HG03045 (cell line): ENCODE data around the gene NOL4L.

Experiments
- ATAC-seq: cut with Tn5 transposase; IDR thresholded peaks from one replicate; pipeline ENCODE4 v1.9.1; 2021; ENCODE audit warnings: mild to moderate bottlenecking, moderate library complexity; ENCODE audit not compliant: unreplicated experiment

The NOL4L gene

GRCh38 chr20:32563311-32564272 is 21.5 kb downstream of the NOL4L start:
- ATAC-seq, result no peak

DNA sequence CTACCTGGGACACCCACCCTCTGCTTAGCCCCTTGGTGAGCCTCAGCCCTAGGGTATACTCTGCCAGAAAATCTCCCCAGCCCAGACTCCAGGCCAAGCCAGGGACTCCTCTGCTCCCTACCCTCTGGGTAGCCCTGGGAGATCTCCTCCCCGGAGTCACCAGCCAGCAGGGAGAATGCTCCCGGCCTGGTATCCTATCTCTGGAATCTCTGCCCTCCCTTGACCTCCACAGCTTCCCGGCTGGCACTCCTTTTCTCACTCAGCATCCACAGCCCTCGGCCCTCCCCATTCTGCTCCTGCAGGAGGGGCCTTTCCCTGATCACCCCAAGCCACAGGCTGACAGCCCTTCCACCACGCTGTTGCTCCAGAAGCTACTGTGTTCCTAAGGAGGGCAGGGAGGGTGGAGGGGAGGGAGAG is 22.6 kb downstream of the NOL4L start:
- ATAC-seq, result no peak

- ATAC-seq, result no peak
Observed at GRCh38 chr20:32560989-32561830, 23.9 kb downstream of the NOL4L start.

DNA sequence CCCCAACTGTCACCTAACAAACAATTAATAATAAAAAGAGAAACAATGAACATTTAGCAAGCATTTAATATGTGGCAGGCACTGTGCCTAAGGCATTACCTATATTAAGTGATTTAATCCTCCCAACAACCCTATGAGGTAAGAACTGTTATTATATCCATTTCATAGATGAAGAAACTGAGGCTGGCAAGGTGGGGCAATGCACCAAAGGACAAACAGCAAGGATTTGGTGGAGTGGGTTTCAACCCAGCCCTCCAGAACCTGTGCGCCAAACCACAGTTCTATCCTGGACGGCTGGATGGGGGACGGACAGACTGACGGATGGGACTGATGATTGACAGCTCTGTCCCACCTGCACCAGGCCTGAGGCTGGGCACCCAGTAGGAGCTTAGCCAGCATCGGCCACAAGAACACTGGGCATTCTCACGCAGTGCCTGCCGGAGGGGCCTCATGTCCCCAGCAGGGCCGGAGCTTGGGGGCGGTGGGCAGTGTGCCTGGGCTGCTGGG is 24.6 kb downstream of the NOL4L start:
- no peak for ATAC-seq

DNA sequence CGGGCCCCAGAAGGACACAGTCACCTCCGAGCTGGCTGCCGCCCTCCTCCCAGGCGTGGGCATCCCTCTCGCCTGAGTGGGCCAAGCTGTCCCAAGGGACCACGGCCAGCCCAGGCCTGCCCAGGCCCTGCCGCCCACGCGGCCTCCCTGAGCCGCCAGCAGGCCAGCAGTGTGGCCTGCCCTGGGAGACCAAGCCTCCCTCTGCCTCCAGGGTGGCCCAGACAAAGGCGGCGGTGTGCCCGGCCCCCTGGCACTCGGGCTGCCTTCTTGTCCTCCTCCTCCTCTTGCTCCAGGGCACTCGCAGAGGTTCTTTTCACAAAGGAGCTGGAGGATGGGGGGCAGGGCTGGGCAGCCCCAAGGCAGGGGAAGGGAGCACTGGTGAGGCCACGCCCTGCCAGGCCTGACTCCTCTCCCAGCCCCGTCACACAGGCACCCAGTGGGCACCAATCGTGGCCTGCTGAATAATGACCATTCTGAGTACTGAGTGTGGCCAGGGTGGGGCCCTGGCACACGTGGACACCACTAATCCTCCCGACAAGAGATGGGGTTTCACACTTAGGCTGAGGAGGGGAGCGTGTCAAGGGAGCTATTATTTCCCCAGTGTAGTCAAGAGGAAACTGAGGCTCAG is 25.3 kb downstream of the NOL4L start:
- ATAC-seq, result no peak

- ATAC-seq, result no peak
Observed at GRCh38 chr20:32559205-32559752, 25.9 kb downstream of the NOL4L start.

DNA sequence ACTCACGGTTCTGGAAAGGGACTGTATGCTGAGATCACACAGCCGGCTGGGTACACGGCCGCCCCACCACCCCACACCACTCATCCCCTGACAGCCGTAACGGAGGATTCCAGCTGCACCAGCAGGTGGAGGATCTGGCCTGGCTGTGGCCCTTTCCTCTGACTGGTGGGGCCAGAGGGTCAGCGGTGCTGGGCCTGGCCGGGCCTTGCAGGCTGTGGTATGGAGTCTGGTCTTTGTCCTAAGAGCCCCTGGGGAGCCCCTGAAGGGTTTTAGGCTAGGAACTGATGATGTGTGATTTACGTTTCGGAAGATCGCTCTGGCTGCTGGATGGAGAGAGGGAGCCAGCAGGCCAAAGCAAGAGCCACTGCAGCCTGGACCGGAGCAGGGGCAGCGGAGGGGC is 26.6 kb downstream of the NOL4L start:
- no peak for ATAC-seq

GRCh38 chr20:32557319-32557718 is 27.8 kb downstream of the NOL4L start:
- ATAC-seq, result no peak

- no peak for ATAC-seq
Observed at GRCh38 chr20:32556312-32557184, 28.6 kb downstream of the NOL4L start.

- ATAC-seq, result no peak
Observed at GRCh38 chr20:32555584-32555983, 29.5 kb downstream of the NOL4L start.

GRCh38 chr20:32554965-32555289 is 30.2 kb downstream of the NOL4L start:
- no peak for ATAC-seq

DNA sequence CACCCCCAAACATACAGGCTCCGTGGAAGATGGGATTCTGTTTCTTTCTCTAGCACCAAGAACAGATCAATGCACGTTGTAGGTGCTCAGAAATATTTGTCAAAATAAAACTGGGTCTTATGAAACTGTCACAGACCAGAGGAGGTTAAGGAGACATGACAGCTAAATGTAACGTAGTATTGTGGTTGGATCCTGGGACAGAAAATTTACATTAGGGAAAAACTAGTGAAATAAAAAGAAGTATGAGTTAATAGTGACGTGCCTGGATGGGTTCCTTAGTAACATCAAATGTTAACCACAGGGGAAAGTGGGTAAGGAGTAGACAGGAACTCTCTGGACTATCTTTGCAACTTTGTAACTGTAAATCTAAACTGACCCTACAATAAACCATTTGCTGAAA is 31.5 kb downstream of the NOL4L start:
- ATAC-seq, result no peak

DNA sequence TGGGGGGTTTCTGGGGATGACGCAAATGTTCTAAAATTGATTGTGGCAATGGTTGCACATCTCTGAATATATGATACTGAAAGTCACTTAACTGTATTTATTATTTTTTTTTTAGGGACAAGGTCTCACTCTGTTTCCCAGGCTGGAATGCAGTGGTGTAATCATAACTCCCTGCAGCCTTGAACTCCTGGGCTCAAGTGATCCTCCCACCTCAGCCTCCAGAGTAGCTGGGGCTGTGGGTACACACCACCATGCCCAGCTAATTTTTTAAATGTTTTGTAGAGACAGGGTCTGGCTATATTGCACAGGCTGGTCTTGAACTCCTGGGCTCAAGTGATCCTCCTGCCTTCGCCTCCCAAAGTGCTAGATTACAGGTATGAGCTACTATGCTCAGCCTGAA is 33.4 kb downstream of the NOL4L start:
- ATAC-seq, result no peak

DNA sequence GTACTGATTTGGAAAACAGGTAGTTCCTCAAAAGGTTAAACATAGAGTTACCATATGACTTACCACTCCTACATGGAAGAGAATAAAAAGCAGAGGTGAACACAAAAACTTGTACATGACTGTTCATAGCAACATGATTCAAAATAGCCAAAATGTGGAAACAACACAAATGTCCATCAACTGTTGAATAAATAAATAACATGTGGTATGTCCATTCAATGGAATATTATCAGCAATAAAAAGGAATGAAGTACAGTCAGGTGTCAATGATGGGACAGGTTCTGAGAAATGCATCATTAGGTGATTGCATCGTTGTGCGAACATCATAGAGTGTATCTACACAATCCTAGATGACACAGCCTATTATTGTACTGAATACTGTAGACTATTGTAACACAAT is 35.3 kb downstream of the NOL4L start:
- ATAC-seq, result no peak

- no peak for ATAC-seq
Observed at GRCh38 chr20:32547753-32548034, 37.4 kb downstream of the NOL4L start.

- ATAC-seq, result no peak
Observed at GRCh38 chr20:32546918-32547752, 38.0 kb downstream of the NOL4L start.

DNA sequence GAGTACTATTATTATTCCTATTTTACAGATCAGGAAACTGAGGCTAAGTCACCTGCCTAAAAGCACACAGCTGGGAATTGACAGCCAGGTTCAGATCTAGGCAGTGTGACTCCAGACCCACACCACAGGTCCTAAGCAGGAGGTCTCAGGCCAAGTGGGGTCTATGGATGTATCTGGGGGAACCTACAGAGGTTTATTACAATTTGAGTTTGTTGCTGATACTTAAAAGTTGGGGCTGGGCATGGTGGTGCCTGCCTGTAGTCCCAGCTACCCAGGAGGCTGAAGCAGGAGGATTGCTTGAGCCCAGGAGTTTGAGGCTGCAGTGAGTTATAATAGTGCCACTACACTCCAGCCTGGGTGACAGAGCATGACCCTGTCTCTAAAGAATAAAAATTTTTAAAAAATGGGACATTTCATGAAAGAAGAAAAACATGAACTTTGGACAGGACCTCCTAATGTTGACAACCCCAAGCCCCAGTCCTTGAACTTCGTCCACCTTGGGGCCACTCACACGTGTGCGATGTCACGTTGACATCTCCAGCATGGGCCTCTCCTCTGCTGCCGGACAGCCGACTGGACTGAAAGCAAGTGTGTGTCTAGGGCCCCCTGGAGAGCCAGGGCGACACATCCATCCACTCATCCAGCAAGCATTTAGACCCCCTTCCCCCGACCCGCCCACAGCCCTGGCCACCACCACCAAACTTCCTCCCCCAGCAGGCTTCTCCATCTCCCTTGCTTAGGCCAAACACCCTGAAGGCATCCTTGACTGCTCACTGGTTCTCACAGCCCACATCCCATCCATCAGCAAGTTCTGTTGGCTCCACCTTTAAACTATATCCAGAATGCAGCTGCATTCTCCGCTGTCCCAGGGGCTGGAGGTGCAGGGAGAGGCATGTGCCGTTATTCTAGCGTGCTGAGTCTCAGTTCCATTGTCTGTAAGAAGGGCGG is 40.0 kb downstream of the NOL4L start:
- ATAC-seq, result no peak

DNA sequence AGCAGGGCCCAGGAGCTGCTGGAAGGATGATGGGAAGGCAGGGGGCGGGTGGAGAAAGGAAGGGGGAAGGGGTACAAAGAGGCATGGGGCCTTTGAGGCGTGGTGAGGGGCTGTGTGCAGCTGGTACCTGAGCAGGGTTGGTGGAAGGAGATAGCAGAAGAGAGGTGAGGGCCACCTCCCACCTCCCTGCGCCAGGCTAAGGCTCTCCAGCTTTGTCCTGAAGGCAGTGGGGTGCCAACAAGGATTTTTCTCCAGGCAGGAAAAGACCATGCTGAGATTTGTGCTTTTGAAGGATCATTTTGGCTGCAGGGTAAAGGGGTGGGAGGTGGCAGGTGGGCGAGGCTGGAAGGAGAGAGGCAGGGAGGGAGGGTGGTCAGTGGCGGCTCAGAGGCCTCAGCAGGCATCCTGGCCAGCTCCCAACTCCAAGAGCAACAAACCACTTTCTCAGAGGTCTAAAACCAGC is 40.8 kb downstream of the NOL4L start:
- no peak for ATAC-seq
